Smooth muscle cell (in vitro differentiated cells): ENCODE results near the gene SKA2. TPM values are rescaled to one million over a fixed set of nuclear protein-coding genes. Genes with fewer than 3 reads are reported as not detected.

Source experiments
- DNase-seq: peaks from one replicate; lab custom pipeline; 2025; ENCODE audit not compliant: unreplicated experiment; lab: John Stamatoyannopoulos, UW
- H2AFZ ChIP-seq: fragments of 200-600 bp; sonication (generic); 2 replicates; pipeline ENCODE4 v1.6.0; 2016; ENCODE audit warnings: antibody characterized with exemption, low read depth, mild to moderate bottlenecking
- H3F3A ChIP-seq: fragments of 200-600 bp; sonication (generic); 2 replicates; pipeline ENCODE4 v1.6.0; 2017; ENCODE audit warnings: antibody characterized with exemption, low read depth
- H3K27ac ChIP-seq: fragments of 200-600 bp; sonication (generic); 2 replicates; pipeline ENCODE4 v1.5.1; 2016; ENCODE audit warnings: low read depth, mild to moderate bottlenecking
- H3K27me3 ChIP-seq: fragments of 200-600 bp; sonication (generic); 2 replicates; pipeline ENCODE4 v1.6.1; 2016; ENCODE audit warnings: low read depth, mild to moderate bottlenecking
- H3K36me3 ChIP-seq: fragments of 200-600 bp; sonication (generic); 2 replicates; pipeline ENCODE4 v1.5.1; 2016; ENCODE audit warnings: low read depth
- H3K4me1 ChIP-seq: fragments of 200-600 bp; sonication (generic); 2 replicates; pipeline ENCODE4 v1.5.1; 2016; ENCODE audit warnings: low read depth
- H3K4me2 ChIP-seq: fragments of 200-600 bp; sonication (generic); 2 replicates; pipeline ENCODE4 v1.6.0; 2016; ENCODE audit warnings: mild to moderate bottlenecking
- H3K4me3 ChIP-seq: fragments of 200-600 bp; sonication (generic); 2 replicates; pipeline ENCODE4 v1.5.1; 2016; ENCODE audit warnings: mild to moderate bottlenecking
- H3K79me2 ChIP-seq: fragments of 200-600 bp; sonication (generic); 2 replicates; pipeline ENCODE4 v1.6.0; 2016; ENCODE audit warnings: low read depth, mild to moderate bottlenecking
- H3K9ac ChIP-seq: fragments of 200-600 bp; sonication (generic); 2 replicates; pipeline ENCODE4 v1.6.0; 2016; ENCODE audit warnings: low read depth
- H3K9me3 ChIP-seq: fragments of 200-600 bp; sonication (generic); replicated peaks from 2 replicates; pipeline ENCODE4 v1.5.1; 2016; ENCODE audit warnings: low read depth
- H4K20me1 ChIP-seq: fragments of 200-600 bp; sonication (generic); 2 replicates; pipeline ENCODE4 v1.6.0; 2016; ENCODE audit warnings: low read depth
- CTCF ChIP-seq: fragments of 200-600 bp; sonication (generic); IDR thresholded peaks from 2 replicates; pipeline ENCODE4 v1.5.1; 2017; ENCODE audit warnings: borderline replicate concordance, mild to moderate bottlenecking, antibody characterized with exemption; ENCODE audit not compliant: insufficient read depth, poor library complexity, severe bottlenecking
- WGBS: methylation state at CpG from one replicate; pipeline ENCODE4 v1.1.7; 2016; ENCODE audit warnings: low lambda C conversion rate; 5-methylcytosine and 5-hydroxymethylcytosine counted together
- polyA plus RNA-seq: library from polyadenylated mRNA; unstranded; fragments of >200 nt; fragmentation: Nextera tagmentation; extraction: Ambion mirVana; gene quantifications from 2 replicates; pipeline ENCODE4 v1.2.1, GENCODE V29; 2016
- total RNA-seq: library from RNA; depleted of rRNA; stranded (reverse); fragments of >200 nt; gene quantifications from 2 replicates; pipeline ENCODE4 v1.2.3, GENCODE V29; 2014

Gene SKA2
- total and polyA plus RNA-seq, 2 experiments from 2014 or later = 47.5 to 77.8 TPM

GRCh38 chr17:59178266-59178985, 23.4 kb upstream of the SKA2 start:
- Histone ChIP-seq H3K27ac (no peak overlapping the region), H3K36me3 (no peaks in the 10 kb centered on the region), H3K79me2 (no peaks in the 10 kb centered on the region), H3K27me3 (no peaks in the 10 kb centered on the region), H3F3A (no peaks in the 10 kb centered on the region), H3K4me2 (no peak overlapping the region), H4K20me1 (no peaks in the 10 kb centered on the region), H3K9ac (no peak overlapping the region), H3K4me1 (no peaks in the 10 kb centered on the region), H3K9me3 (no peaks in the 10 kb centered on the region), H3K4me3 (no peak overlapping the region), H2AFZ (no peak overlapping the region)
- no peak for TF ChIP-seq CTCF
- DNase-seq = no peak
- WGBS = 93% methylated on average over 7 of the region's 7 CpGs

DNA sequence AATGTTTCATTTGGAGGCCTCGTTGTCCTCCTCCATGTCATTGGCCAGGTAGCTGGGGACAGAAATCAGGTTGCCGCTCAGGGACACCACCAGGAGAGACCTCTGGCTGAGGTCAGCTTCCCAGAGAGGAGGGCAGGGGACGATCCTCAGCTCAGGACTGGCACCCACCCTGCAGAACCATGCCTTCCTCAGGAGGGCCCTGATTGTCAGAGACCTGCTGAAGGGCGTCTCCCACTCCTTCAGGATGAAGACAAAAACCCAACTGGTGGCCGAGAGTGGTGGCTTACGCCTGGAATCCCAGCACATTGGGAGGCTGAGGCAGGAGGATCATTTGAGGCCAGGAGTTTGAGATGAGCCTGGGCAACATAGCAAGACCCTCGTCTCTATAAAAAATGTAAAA, 20.1 kb upstream of the SKA2 start:
- Histone ChIP-seq H3K4me3 (no peak overlapping the region), H2AFZ (no peak overlapping the region), H3K9me3 (no peaks in the 10 kb centered on the region), H3K27ac (no peak overlapping the region), H3K27me3 (no peaks in the 10 kb centered on the region), H3K79me2 (no peaks in the 10 kb centered on the region), H3F3A (no peaks in the 10 kb centered on the region), H3K4me1 (no peaks in the 10 kb centered on the region), H3K9ac (no peak overlapping the region), H3K36me3 (no peaks in the 10 kb centered on the region), H4K20me1 (no peaks in the 10 kb centered on the region), H3K4me2 (no peak overlapping the region)
- no peak for TF ChIP-seq CTCF
- no peak for DNase-seq
- WGBS = 98% methylated on average over 7 of the region's 7 CpGs

DNA sequence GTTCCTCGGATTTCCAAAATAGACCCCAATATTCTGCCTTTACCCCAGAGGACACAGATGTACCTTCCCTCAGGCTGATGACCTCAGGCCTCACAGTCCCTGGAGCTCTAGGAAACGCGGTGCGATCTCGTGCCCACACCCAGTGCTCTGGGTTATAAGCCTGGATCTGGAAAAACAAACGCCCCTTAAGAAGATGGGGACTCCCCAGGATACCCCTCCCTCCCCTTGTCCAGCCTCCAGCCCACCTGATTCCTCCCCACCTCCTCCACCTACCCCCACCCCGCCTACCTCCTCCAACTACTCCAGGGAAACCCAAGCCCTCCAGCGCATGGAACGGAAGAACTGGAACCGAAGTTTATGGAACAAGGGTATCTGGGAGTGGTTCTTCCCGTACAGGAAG, 19.7 kb upstream of the SKA2 start:
- H3F3A ChIP-seq = no peaks in the 10 kb centered on the region
- H3K4me2 ChIP-seq = no peak overlapping the region
- no peaks in the 10 kb centered on the region for H4K20me1 ChIP-seq
- H3K79me2 ChIP-seq = no peaks in the 10 kb centered on the region
- no peaks in the 10 kb centered on the region for H3K27me3 ChIP-seq
- H3K9me3 ChIP-seq = no peaks in the 10 kb centered on the region
- H3K36me3 ChIP-seq = no peaks in the 10 kb centered on the region
- TF ChIP-seq CTCF = no peak
- no peak for DNase-seq
- WGBS = over 99% methylated on average over 11 of the region's 11 CpGs
- H3K9ac ChIP-seq = no peak overlapping the region
- H3K4me1 ChIP-seq = no peaks in the 10 kb centered on the region
- no peak overlapping the region for H3K27ac ChIP-seq
- no peak overlapping the region for H2AFZ ChIP-seq
- no peak overlapping the region for H3K4me3 ChIP-seq

GRCh38 chr17:59172436-59173004, 17.5 kb upstream of the SKA2 start:
- no peak for DNase-seq
- H2AFZ ChIP-seq = no peak overlapping the region
- H3K27me3 ChIP-seq = no peaks in the 10 kb centered on the region
- H4K20me1 ChIP-seq = no peaks in the 10 kb centered on the region
- H3K36me3 ChIP-seq = no peaks in the 10 kb centered on the region
- H3K9ac ChIP-seq = no peak overlapping the region
- TF ChIP-seq CTCF = no peak
- H3F3A ChIP-seq = no peaks in the 10 kb centered on the region
- no peaks in the 10 kb centered on the region for H3K4me1 ChIP-seq
- H3K79me2 ChIP-seq = peaks cover under 1% of the 10 kb centered on the region
- H3K9me3 ChIP-seq = no peaks in the 10 kb centered on the region
- no peak overlapping the region for H3K4me3 ChIP-seq
- H3K27ac ChIP-seq = no peak overlapping the region
- no peak overlapping the region for H3K4me2 ChIP-seq
- 98% methylated on average over 33 of the region's 33 CpGs for WGBS
